H1 (cell line): Measurements from ENCODE around the gene B3GALT4. TPM values are rescaled to one million over a fixed set of nuclear protein-coding genes. Genes with fewer than 3 reads are reported as not detected.
A peak's percentile ranks its signal among the peaks of the same experiment; 100 is the strongest.

ENCODE experiments used
- ASH2L ChIP-seq: fragments of 200-600, 300-600 bp; sonication (generic); IDR thresholded peaks from one replicate; pipeline ENCODE4 v1.7.1; 2017; ENCODE audit warnings: low read length
- CBX8 ChIP-seq: fragments of 300-800, 300-1000 bp; sonication (generic); IDR thresholded peaks from 2 replicates; pipeline ENCODE4 v1.7.1; 2016; ENCODE audit warnings: low read depth, low read length, borderline replicate concordance
- CHD2 ChIP-seq: IDR thresholded peaks from 2 replicates; pipeline ENCODE4 v1.6.1; 2012; ENCODE audit warnings: low read length, improper control_type of control experiment
- CREB1 ChIP-seq: IDR thresholded peaks from 2 replicates; pipeline ENCODE4 v1.6.1; 2012; ENCODE audit warnings: inconsistent platforms
- CTBP2 ChIP-seq: IDR thresholded peaks from 2 replicates; pipeline ENCODE4 v1.7.0; 2011; ENCODE audit warnings: borderline replicate concordance, mild to moderate bottlenecking, moderate library complexity, mixed read lengths, low read length; ENCODE audit not compliant: insufficient read depth, insufficient read length
- EZH2 ChIP-seq: fragments of 200-600 bp; sonication (generic); IDR thresholded peaks from 2 replicates; pipeline ENCODE4 v1.7.1; 2012; ENCODE audit warnings: low read depth, mild to moderate bottlenecking, moderate library complexity, low read length, inconsistent platforms; ENCODE audit not compliant: severe bottlenecking
- HDAC6 ChIP-seq: IDR thresholded peaks from one replicate; pipeline ENCODE4 v1.7.1; 2012; ENCODE audit warnings: low read depth, mild to moderate bottlenecking, inconsistent platforms, low read length, moderate library complexity
- KDM1A ChIP-seq: fragments of 200-600, 300-600 bp; sonication (generic); IDR thresholded peaks from 2 replicates; pipeline ENCODE4 v1.7.1; 2016; ENCODE audit warnings: mild to moderate bottlenecking, low read length, borderline replicate concordance
- KDM4A ChIP-seq: IDR thresholded peaks from one replicate; pipeline ENCODE4 v1.7.1; 2012; ENCODE audit warnings: low read depth, mild to moderate bottlenecking, moderate library complexity, low read length, inconsistent platforms; ENCODE audit not compliant: severe bottlenecking
- NRF1 ChIP-seq: IDR thresholded peaks from 2 replicates; pipeline ENCODE4 v1.6.1; 2011; ENCODE audit warnings: mild to moderate bottlenecking, low read depth, low read length, improper control_type of control experiment
- POLR2AphosphoS5 ChIP-seq: IDR thresholded peaks from 2 replicates; pipeline ENCODE4 v1.6.1; 2011; ENCODE audit warnings: low read depth, low read length
- RAD21 ChIP-seq, 2 experiments: IDR thresholded peaks in 1 of 2; conservative IDR thresholded peaks in 1 of 2; 2 replicates each; pipeline ENCODE4 v1.6.1; 2011; ENCODE audit warnings: low read depth in 2 of 2, low read length in 2 of 2, improper control_type of control experiment in 1 of 2, inconsistent platforms in 1 of 2, mild to moderate bottlenecking in 1 of 2, moderate library complexity in 1 of 2
- RNF2 ChIP-seq: fragments of 200-900, 300-1000 bp; sonication (generic); IDR thresholded peaks from 2 replicates; pipeline ENCODE4 v1.7.1; 2016; ENCODE audit warnings: borderline replicate concordance, low read depth, mild to moderate bottlenecking, antibody characterized with exemption, low read length; ENCODE audit not compliant: poor library complexity, severe bottlenecking; ENCODE audit errors: missing control alignments
- RXRA ChIP-seq: IDR thresholded peaks from 2 replicates; pipeline ENCODE4 v1.6.1; 2011; ENCODE audit warnings: low read depth, mild to moderate bottlenecking, low read length, moderate library complexity; ENCODE audit not compliant: insufficient read depth
- SAP30 ChIP-seq: fragments of 300-600 bp; sonication (generic); IDR thresholded peaks from 2 replicates; pipeline ENCODE4 v1.7.1; 2012; ENCODE audit warnings: low read length, moderate library complexity, mild to moderate bottlenecking, inconsistent platforms; ENCODE audit not compliant: insufficient read depth, insufficient replicate concordance
- SUZ12 ChIP-seq: fragments of 200-600 bp; sonication (generic); IDR thresholded peaks from 2 replicates; pipeline ENCODE4 v1.6.1; 2012; ENCODE audit warnings: mild to moderate bottlenecking, inconsistent platforms, low read length, moderate library complexity, mixed read lengths
- TBP ChIP-seq: IDR thresholded peaks from 2 replicates; pipeline ENCODE4 v1.6.1; 2011; ENCODE audit warnings: low read depth, low read length, improper control_type of control experiment
- TEAD4 ChIP-seq: IDR thresholded peaks from 2 replicates; pipeline ENCODE4 v1.6.1; 2012; ENCODE audit warnings: low read depth, low read length, inconsistent platforms, mixed read lengths
- YY1 ChIP-seq: IDR thresholded peaks from 2 replicates; pipeline ENCODE4 v1.6.1; 2011; ENCODE audit warnings: low read depth, mild to moderate bottlenecking, low read length
- ZNF274 ChIP-seq: IDR thresholded peaks from 2 replicates; pipeline ENCODE4 v1.7.0; 2012; ENCODE audit warnings: low read length, borderline replicate concordance; ENCODE audit errors: extremely low read depth
- polyA plus RNA-seq, 7 experiments: library from polyadenylated mRNA; depleted of rRNA in 3 of 7; stranded (reverse) in 5 of 7; unstranded in 2 of 7; fragments of >200 nt in 5 of 7; fragments of 200-250 nt in 2 of 7; gene quantifications; 1 replicate in 5 of 7; 2 replicates in 1 of 7; 4 replicates in 1 of 7; pipeline versions ENCODE4 v1.2.1 to v1.2.3, GENCODE V29; 2011 to 2013; ENCODE audit warnings: missing spikeins in 2 of 7, mixed read lengths in 2 of 7
- total RNA-seq: library from RNA; stranded (reverse); fragmentation: NEBNext Ultra II Directional; extraction: Animal tissue kit (Norgen Biotek cat#: 25700); gene quantifications from 2 replicates; pipeline ENCODE4 v1.2.1, GENCODE V29; 2021
- TF ChIP-seq, protein P1 (sequence below): IDR thresholded peaks from 2 replicates; pipeline ENCODE4 v1.6.1; 2012; ENCODE audit warnings: low read length, inconsistent platforms

The B3GALT4 gene
- total and polyA plus RNA-seq, 2 of the 8 experiments (the other 6 are each of a cell fraction or from before 2014, with no cell fraction given), result 2.2 to 3.0 TPM

DNA sequence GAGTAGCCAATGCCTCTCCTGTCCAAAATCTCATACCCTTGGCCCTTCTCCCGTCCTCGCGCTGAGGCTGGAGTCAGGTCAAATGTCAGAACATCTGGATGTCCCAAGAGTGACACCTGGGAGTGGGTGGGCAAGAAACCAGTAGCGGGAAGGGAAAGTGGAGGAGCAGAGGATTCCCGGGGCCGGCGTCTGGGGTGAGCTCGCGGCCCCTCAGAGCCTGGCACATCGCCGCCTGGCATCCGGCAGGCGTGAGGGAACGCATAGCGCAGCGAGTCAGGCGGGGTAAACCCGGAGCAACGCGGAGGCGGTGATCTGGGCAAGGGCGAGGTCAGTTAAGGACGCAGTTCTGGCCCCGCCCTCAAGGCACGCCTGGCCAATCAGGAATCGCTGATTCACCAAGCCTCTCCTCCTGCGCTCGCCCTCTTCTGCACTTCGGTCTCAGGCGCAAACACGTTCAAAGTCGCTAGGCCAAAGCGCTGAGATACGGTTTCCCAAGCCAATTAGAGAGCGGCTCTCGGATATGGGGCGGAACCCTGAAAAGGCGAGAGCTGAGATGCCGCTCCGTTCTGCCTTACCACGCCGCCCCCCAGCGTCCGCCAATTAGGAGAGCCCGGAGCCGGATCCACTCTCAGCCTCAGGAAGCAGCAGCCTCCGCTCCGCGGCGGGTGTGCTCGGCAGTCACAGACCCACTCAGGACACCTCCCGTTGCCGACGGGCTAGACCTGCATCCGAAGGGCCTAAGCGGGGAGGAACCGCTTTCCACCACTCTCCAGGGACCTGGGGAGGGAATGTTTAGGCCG, 27.8 kb upstream of the B3GALT4 start (continued):
- no peak for TF ChIP-seq CTBP2
- 0 out of 2 replicates have a peak, but pooled peaks have one; percentile 9 for TF ChIP-seq NRF1
- TF ChIP-seq RNF2, result no peak
- TF ChIP-seq CBX8, result no peak
- no peak for TF ChIP-seq RXRA
- TF ChIP-seq HDAC6, result no peak
- peak; percentile 46; the same call in 1 of the 2 replicates for TF ChIP-seq POLR2AphosphoS5
- no peak for TF ChIP-seq KDM1A
- TF ChIP-seq RAD21 (IDR thresholded peaks at IDR 0.05 in 1 of 2, conservative IDR thresholded peaks at IDR 0.05 in 1 of 2; ENCODE audit: low read depth in 2 of 2, low read length in 2 of 2), result peak; percentile 6 to 22; a peak in 1 of 4 replicates
- TF ChIP-seq SUZ12, result peak; percentile 3; the same call in 1 of the 2 replicates
- peak; percentile 64 for TF ChIP-seq CHD2
- peak; percentile 77 for TF ChIP-seq KDM4A
- no peak for TF ChIP-seq EZH2
- 0 out of 2 replicates have a peak, but pooled peaks have one; percentile 20 for TF ChIP-seq TEAD4
- TF ChIP-seq YY1, result no peak
- TF ChIP-seq SAP30, result no peak
- TF ChIP-seq CREB1, result peak; percentile 57; the same call in 1 of the 2 replicates
- TF ChIP-seq ASH2L, result peak; percentile 40
- TF ChIP-seq ZNF274, result no peak
- TF ChIP-seq, protein P1, sequence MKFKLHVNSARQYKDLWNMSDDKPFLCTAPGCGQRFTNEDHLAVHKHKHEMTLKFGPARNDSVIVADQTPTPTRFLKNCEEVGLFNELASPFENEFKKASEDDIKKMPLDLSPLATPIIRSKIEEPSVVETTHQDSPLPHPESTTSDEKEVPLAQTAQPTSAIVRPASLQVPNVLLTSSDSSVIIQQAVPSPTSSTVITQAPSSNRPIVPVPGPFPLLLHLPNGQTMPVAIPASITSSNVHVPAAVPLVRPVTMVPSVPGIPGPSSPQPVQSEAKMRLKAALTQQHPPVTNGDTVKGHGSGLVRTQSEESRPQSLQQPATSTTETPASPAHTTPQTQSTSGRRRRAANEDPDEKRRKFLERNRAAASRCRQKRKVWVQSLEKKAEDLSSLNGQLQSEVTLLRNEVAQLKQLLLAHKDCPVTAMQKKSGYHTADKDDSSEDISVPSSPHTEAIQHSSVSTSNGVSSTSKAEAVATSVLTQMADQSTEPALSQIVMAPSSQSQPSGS, result no peak
- TF ChIP-seq TBP, result peak; percentile 49
